GM23338 (cell line): ENCODE data around the gene ENTPD5. TPM values are rescaled to one million over a fixed set of nuclear protein-coding genes. Genes with fewer than 3 reads are reported as not detected.

Experiments used
- ATAC-seq: fragments of 200-7000 bp; cut with Tn5 transposase; 3 replicates; pipeline ENCODE4 v1.9.1; 2020
- DNase-seq: peaks from one replicate; pipeline ENCODE4 v3.0.0-alpha.2; 2015; ENCODE audit warnings: low spot score
- H2AFZ ChIP-seq: fragments of 200-600 bp; sonication (generic); 2 replicates; pipeline ENCODE4 v1.8.0; 2016; ENCODE audit warnings: antibody characterized with exemption, mild to moderate bottlenecking, moderate library complexity
- H3F3A ChIP-seq: fragments of 200-600 bp; sonication (generic); replicated peaks from 2 replicates; pipeline ENCODE4 v1.8.0; 2017; ENCODE audit warnings: antibody characterized with exemption, mixed run types, low read depth
- H3K27ac ChIP-seq: fragments of 200-600 bp; sonication (generic); 2 replicates; pipeline ENCODE4 v1.6.1; 2016; ENCODE audit warnings: low read depth
- H3K27me3 ChIP-seq: fragments of 200-600 bp; sonication (generic); 2 replicates; pipeline ENCODE4 v1.8.0; 2016; ENCODE audit warnings: mild to moderate bottlenecking, mixed run types, moderate library complexity; ENCODE audit not compliant: insufficient read depth
- H3K36me3 ChIP-seq: fragments of 200-600 bp; sonication (generic); 2 replicates; pipeline ENCODE4 v1.8.0; 2016; ENCODE audit warnings: mild to moderate bottlenecking; ENCODE audit not compliant: insufficient read depth
- H3K4me1 ChIP-seq: fragments of 200-600 bp; sonication (generic); 2 replicates; pipeline ENCODE4 v1.8.0; 2016; ENCODE audit warnings: mild to moderate bottlenecking, moderate library complexity; ENCODE audit not compliant: insufficient read depth
- H3K4me2 ChIP-seq: fragments of 200-600 bp; sonication (generic); 2 replicates; pipeline ENCODE4 v1.7.1; 2017; ENCODE audit warnings: mixed run types
- H3K4me3 ChIP-seq: fragments of 200-600 bp; sonication (generic); 2 replicates; pipeline ENCODE4 v1.6.1; 2016; ENCODE audit warnings: mixed run types
- H3K79me2 ChIP-seq: fragments of 200-600 bp; sonication (generic); replicated peaks from 2 replicates; pipeline ENCODE4 v1.8.0; 2017; ENCODE audit warnings: mild to moderate bottlenecking; ENCODE audit not compliant: insufficient read depth
- H3K9me2 ChIP-seq: fragments of 200-600 bp; sonication (generic); 2 replicates; pipeline ENCODE4 v1.8.0; 2017; ENCODE audit not compliant: insufficient read depth
- H4K20me1 ChIP-seq: fragments of 200-600 bp; sonication (generic); replicated peaks from 2 replicates; pipeline ENCODE4 v1.8.0; 2017; ENCODE audit warnings: mild to moderate bottlenecking; ENCODE audit not compliant: insufficient read depth
- H3K27ac Mint-ChIP-seq: 2 replicates; pipeline ENCODE4 v1.8.0; 2020; ENCODE audit warnings: inconsistent platforms, mild to moderate bottlenecking, moderate library complexity, mixed read lengths
- H3K27me3 Mint-ChIP-seq: 3 replicates; pipeline ENCODE4 v1.8.0; 2022; ENCODE audit warnings: low read depth, mild to moderate bottlenecking, moderate library complexity, mixed read lengths, inconsistent platforms; ENCODE audit not compliant: insufficient read depth, poor library complexity
- H3K36me3 Mint-ChIP-seq: 3 replicates; pipeline ENCODE4 v1.8.0; 2021; ENCODE audit warnings: low read depth, mild to moderate bottlenecking, inconsistent platforms, moderate library complexity, mixed read lengths
- H3K4me1 Mint-ChIP-seq: 3 replicates; pipeline ENCODE4 v1.8.0; 2020; ENCODE audit warnings: mild to moderate bottlenecking, inconsistent platforms, mixed read lengths
- H3K4me3 Mint-ChIP-seq: 3 replicates; pipeline ENCODE4 v1.8.0; 2021; ENCODE audit warnings: moderate library complexity, mild to moderate bottlenecking, inconsistent platforms, mixed read lengths
- H3K9me3 Mint-ChIP-seq: 3 replicates; pipeline ENCODE4 v1.8.0; 2020; ENCODE audit warnings: moderate library complexity, mild to moderate bottlenecking, inconsistent platforms, mixed read lengths
- NANOG ChIP-seq: IDR thresholded peaks from 2 replicates; pipeline ENCODE4 v1.6.1; 2016; ENCODE audit warnings: antibody characterized with exemption, borderline replicate concordance
- POLR2AphosphoS5 ChIP-seq: IDR thresholded peaks from 2 replicates; pipeline ENCODE4 v1.6.1; 2016; ENCODE audit warnings: antibody characterized with exemption, low read depth
- polyA plus RNA-seq: library from polyadenylated mRNA; unstranded; fragments of >200 nt; fragmentation: Nextera tagmentation; extraction: Ambion mirVana; gene quantifications from 2 replicates; pipeline ENCODE4 v1.2.1, GENCODE V29; 2016
- total RNA-seq: library from RNA; depleted of rRNA; stranded (reverse); fragments of >200 nt; shearing (Covaris generic); gene quantifications from 2 replicates; pipeline ENCODE4 v1.2.3, GENCODE V29; 2014
- TF ChIP-seq, protein P1 (sequence below), 2 experiments: fragments of 200-600 bp in 1 of 2; sonication (generic) in 1 of 2; conservative IDR thresholded peaks; 2 replicates each; pipeline versions ENCODE4 v1.5.1 to v1.6.1; 2016 to 2017; ENCODE audit warnings: antibody characterized with exemption in 2 of 2, low read depth in 2 of 2, mild to moderate bottlenecking in 2 of 2, moderate library complexity in 1 of 2
- TF ChIP-seq, protein P2 (sequence below): fragments of 250-450 bp; sonication (Bioruptor Pico); IDR thresholded peaks from 2 replicates; pipeline ENCODE4 v1.5.0; 2020; ENCODE audit warnings: mild to moderate bottlenecking, moderate library complexity
- TF ChIP-seq, protein P3 (sequence below): IDR thresholded peaks from one replicate; pipeline ENCODE4 v1.6.1; 2018; ENCODE audit warnings: antibody characterized with exemption; ENCODE audit not compliant: unreplicated experiment

The ENTPD5 gene
- total and polyA plus RNA-seq, 2 experiments from 2014 or later: 4.6 to 5.5 TPM

DNA sequence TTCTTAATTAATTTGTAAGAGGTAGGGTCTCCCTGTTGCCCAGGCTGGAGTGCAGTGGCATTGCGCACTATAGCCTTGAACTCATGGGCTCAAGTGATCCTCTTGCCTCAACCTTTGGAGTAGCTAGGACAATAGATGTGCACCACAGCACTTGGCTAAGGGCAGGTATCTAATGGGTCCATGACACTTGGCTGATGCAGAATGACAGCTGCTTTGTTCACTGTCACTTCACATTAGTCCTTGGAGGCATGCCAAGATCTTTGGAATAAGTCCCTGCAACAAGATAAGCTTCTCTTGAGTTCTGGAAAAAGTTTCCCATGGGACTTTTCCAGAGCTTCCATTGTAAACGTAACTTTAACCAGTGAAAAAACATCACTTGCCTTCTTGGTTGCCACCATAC lies 45.6 kb downstream of the ENTPD5 start:
- DNase-seq: no peak
- Mint-ChIP-seq H3K9me3 (no peaks in the 10 kb centered on the region), H3K4me3 (no peak overlapping the region), H3K27me3 (no peaks in the 10 kb centered on the region), H3K36me3 (no peaks in the 10 kb centered on the region; the same call in 2 of the 3 replicates), H3K27ac (no peak overlapping the region), H3K4me1 (peaks cover 5% of the 10 kb centered on the region; the same call in 1 of the 3 replicates)
- Histone ChIP-seq H3K9me2 (no peaks in the 10 kb centered on the region), H3K79me2 (no peaks in the 10 kb centered on the region), H3K4me3 (no peak overlapping the region), H3K36me3 (no peaks in the 10 kb centered on the region), H3F3A (no peaks in the 10 kb centered on the region), H2AFZ (no peak overlapping the region), H3K4me1 (no peaks in the 10 kb centered on the region), H3K4me2 (no peak overlapping the region), H4K20me1 (no peaks in the 10 kb centered on the region; the same call in 1 of the 2 replicates), H3K27ac (no peak overlapping the region), H3K27me3 (no peaks in the 10 kb centered on the region)
- TF ChIP-seq POLR2AphosphoS5: no peak
- TF ChIP-seq, protein P1, sequence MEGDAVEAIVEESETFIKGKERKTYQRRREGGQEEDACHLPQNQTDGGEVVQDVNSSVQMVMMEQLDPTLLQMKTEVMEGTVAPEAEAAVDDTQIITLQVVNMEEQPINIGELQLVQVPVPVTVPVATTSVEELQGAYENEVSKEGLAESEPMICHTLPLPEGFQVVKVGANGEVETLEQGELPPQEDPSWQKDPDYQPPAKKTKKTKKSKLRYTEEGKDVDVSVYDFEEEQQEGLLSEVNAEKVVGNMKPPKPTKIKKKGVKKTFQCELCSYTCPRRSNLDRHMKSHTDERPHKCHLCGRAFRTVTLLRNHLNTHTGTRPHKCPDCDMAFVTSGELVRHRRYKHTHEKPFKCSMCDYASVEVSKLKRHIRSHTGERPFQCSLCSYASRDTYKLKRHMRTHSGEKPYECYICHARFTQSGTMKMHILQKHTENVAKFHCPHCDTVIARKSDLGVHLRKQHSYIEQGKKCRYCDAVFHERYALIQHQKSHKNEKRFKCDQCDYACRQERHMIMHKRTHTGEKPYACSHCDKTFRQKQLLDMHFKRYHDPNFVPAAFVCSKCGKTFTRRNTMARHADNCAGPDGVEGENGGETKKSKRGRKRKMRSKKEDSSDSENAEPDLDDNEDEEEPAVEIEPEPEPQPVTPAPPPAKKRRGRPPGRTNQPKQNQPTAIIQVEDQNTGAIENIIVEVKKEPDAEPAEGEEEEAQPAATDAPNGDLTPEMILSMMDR (conservative IDR thresholded peaks at IDR 0.05; ENCODE audit: low read depth in 2 of 2): no peak
- TF ChIP-seq, protein P2, sequence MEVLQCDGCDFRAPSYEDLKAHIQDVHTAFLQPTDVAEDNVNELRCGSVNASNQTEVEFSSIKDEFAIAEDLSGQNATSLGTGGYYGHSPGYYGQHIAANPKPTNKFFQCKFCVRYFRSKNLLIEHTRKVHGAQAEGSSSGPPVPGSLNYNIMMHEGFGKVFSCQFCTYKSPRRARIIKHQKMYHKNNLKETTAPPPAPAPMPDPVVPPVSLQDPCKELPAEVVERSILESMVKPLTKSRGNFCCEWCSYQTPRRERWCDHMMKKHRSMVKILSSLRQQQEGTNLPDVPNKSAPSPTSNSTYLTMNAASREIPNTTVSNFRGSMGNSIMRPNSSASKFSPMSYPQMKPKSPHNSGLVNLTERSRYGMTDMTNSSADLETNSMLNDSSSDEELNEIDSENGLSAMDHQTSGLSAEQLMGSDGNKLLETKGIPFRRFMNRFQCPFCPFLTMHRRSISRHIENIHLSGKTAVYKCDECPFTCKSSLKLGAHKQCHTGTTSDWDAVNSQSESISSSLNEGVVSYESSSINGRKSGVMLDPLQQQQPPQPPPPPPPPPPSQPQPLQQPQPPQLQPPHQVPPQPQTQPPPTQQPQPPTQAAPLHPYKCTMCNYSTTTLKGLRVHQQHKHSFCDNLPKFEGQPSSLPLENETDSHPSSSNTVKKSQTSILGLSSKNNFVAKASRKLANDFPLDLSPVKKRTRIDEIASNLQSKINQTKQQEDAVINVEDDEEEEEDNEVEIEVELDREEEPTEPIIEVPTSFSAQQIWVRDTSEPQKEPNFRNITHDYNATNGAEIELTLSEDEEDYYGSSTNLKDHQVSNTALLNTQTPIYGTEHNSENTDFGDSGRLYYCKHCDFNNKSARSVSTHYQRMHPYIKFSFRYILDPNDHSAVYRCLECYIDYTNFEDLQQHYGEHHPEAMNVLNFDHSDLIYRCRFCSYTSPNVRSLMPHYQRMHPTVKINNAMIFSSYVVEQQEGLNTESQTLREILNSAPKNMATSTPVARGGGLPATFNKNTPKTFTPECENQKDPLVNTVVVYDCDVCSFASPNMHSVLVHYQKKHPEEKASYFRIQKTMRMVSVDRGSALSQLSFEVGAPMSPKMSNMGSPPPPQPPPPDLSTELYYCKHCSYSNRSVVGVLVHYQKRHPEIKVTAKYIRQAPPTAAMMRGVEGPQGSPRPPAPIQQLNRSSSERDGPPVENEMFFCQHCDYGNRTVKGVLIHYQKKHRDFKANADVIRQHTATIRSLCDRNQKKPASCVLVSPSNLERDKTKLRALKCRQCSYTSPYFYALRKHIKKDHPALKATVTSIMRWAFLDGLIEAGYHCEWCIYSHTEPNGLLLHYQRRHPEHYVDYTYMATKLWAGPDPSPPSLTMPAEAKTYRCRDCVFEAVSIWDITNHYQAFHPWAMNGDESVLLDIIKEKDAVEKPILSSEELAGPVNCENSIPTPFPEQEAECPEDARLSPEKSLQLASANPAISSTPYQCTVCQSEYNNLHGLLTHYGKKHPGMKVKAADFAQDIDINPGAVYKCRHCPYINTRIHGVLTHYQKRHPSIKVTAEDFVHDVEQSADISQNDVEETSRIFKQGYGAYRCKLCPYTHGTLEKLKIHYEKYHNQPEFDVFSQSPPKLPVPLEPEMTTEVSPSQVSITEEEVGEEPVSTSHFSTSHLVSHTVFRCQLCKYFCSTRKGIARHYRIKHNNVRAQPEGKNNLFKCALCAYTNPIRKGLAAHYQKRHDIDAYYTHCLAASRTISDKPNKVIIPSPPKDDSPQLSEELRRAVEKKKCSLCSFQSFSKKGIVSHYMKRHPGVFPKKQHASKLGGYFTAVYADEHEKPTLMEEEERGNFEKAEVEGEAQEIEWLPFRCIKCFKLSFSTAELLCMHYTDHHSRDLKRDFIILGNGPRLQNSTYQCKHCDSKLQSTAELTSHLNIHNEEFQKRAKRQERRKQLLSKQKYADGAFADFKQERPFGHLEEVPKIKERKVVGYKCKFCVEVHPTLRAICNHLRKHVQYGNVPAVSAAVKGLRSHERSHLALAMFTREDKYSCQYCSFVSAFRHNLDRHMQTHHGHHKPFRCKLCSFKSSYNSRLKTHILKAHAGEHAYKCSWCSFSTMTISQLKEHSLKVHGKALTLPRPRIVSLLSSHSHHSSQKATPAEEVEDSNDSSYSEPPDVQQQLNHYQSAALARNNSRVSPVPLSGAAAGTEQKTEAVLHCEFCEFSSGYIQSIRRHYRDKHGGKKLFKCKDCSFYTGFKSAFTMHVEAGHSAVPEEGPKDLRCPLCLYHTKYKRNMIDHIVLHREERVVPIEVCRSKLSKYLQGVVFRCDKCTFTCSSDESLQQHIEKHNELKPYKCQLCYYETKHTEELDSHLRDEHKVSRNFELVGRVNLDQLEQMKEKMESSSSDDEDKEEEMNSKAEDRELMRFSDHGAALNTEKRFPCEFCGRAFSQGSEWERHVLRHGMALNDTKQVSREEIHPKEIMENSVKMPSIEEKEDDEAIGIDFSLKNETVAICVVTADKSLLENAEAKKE (CRISPR knock-in tag): no peak
- no peak for TF ChIP-seq NANOG
- TF ChIP-seq, protein P3, sequence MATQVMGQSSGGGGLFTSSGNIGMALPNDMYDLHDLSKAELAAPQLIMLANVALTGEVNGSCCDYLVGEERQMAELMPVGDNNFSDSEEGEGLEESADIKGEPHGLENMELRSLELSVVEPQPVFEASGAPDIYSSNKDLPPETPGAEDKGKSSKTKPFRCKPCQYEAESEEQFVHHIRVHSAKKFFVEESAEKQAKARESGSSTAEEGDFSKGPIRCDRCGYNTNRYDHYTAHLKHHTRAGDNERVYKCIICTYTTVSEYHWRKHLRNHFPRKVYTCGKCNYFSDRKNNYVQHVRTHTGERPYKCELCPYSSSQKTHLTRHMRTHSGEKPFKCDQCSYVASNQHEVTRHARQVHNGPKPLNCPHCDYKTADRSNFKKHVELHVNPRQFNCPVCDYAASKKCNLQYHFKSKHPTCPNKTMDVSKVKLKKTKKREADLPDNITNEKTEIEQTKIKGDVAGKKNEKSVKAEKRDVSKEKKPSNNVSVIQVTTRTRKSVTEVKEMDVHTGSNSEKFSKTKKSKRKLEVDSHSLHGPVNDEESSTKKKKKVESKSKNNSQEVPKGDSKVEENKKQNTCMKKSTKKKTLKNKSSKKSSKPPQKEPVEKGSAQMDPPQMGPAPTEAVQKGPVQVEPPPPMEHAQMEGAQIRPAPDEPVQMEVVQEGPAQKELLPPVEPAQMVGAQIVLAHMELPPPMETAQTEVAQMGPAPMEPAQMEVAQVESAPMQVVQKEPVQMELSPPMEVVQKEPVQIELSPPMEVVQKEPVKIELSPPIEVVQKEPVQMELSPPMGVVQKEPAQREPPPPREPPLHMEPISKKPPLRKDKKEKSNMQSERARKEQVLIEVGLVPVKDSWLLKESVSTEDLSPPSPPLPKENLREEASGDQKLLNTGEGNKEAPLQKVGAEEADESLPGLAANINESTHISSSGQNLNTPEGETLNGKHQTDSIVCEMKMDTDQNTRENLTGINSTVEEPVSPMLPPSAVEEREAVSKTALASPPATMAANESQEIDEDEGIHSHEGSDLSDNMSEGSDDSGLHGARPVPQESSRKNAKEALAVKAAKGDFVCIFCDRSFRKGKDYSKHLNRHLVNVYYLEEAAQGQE: no peak
- no peak for ATAC-seq
